HG02642 (cell line): ENCODE data around the gene SYDE1.

ENCODE experiments used
- ATAC-seq: cut with Tn5 transposase; IDR thresholded peaks from one replicate; pipeline ENCODE4 v1.9.1; 2021; ENCODE audit warnings: mild to moderate bottlenecking; ENCODE audit not compliant: unreplicated experiment, poor library complexity

SYDE1 gene

GRCh38 chr19:15108145-15108844 is 1.1 kb downstream of the SYDE1 start:
- no peak for ATAC-seq

- no peak for ATAC-seq
These were observed 1.9 kb downstream of the SYDE1 start for GRCh38 chr19:15108845-15109767.

- no peak for ATAC-seq
These were observed 2.7 kb downstream of the SYDE1 start for GRCh38 chr19:15109768-15110417.

GRCh38 chr19:15110418-15110815 is 3.2 kb downstream of the SYDE1 start:
- no peak for ATAC-seq

- ATAC-seq: no peak
These were observed 4.6 kb downstream of the SYDE1 start for GRCh38 chr19:15111758-15112157.

- ATAC-seq: no peak
These were observed 5.2 kb downstream of the SYDE1 start for GRCh38 chr19:15112385-15112784.

- no peak for ATAC-seq
These were observed 6.3 kb downstream of the SYDE1 start for GRCh38 chr19:15113245-15114152.

GRCh38 chr19:15114153-15114540 is 6.9 kb downstream of the SYDE1 start:
- no peak for ATAC-seq

GRCh38 chr19:15115080-15115479 is 7.9 kb downstream of the SYDE1 start:
- no peak for ATAC-seq

- no peak for ATAC-seq
These were observed 8.8 kb downstream of the SYDE1 start for GRCh38 chr19:15115762-15116615.

GRCh38 chr19:15116856-15117255 is 9.7 kb downstream of the SYDE1 start:
- ATAC-seq: no peak

GRCh38 chr19:15118248-15118647 is 11.0 kb downstream of the SYDE1 start:
- ATAC-seq: no peak

- no peak for ATAC-seq
These were observed 11.7 kb downstream of the SYDE1 start for GRCh38 chr19:15118789-15119494.

GRCh38 chr19:15120135-15121026 is 13.2 kb downstream of the SYDE1 start:
- no peak for ATAC-seq

GRCh38 chr19:15122331-15123030 is 15.3 kb downstream of the SYDE1 start:
- no peak for ATAC-seq

GRCh38 chr19:15123031-15123890 is 16.1 kb downstream of the SYDE1 start:
- ATAC-seq: no peak
